Thoracic aorta (tissue), 2 donors: ENCODE measurements around the gene FAM221A. TPM values are rescaled to one million over a fixed set of nuclear protein-coding genes. Genes with fewer than 3 reads are reported as not detected.

Source experiments
- ATAC-seq: fragments of 150-250 bp; one replicate; pipeline ENCODE4 v1.8.0; 2017; ENCODE audit warnings: low read depth; ENCODE audit not compliant: insufficient number of reproducible peaks, low FRiP score
- DNase-seq: peaks from one replicate; pipeline ENCODE4 v3.0.0-alpha.2; 2020; ENCODE audit warnings: low spot score
- H3K27ac ChIP-seq, 2 donors: fragments of 200-600 bp; sonication (generic); 1 replicate in 1 of 2; 2 replicates in 1 of 2; pipeline ENCODE4 v1.5.1; 2016; ENCODE audit warnings: mild to moderate bottlenecking in 2 of 2, moderate library complexity in 2 of 2
- H3K27me3 ChIP-seq: fragments of 200-600 bp; sonication (generic); replicated peaks from 2 replicates; pipeline ENCODE4 v1.6.0; 2016; ENCODE audit warnings: mild to moderate bottlenecking; ENCODE audit not compliant: insufficient read depth
- H3K36me3 ChIP-seq: fragments of 200-600 bp; sonication (generic); one replicate; pipeline ENCODE4 v1.5.1; 2016
- H3K4me1 ChIP-seq, 2 donors: fragments of 200-600 bp; sonication (generic); 1 replicate in 1 of 2; 2 replicates in 1 of 2; pipeline versions ENCODE4 v1.5.1 to v1.6.0; 2016; ENCODE audit warnings: low read depth in 2 of 2, mild to moderate bottlenecking in 1 of 2; ENCODE audit not compliant: control insufficient read depth in 1 of 2
- H3K4me3 ChIP-seq: fragments of 200-600 bp; sonication (generic); 2 replicates; pipeline ENCODE4 v1.5.1; 2016; ENCODE audit warnings: mild to moderate bottlenecking
- H3K9me3 ChIP-seq: fragments of 200-600 bp; sonication (generic); 2 replicates; pipeline ENCODE4 v1.5.1; 2016
- CTCF ChIP-seq: fragments of 200-600 bp; sonication (generic); IDR thresholded peaks from one replicate; pipeline ENCODE4 v1.5.1; 2019; ENCODE audit warnings: antibody characterized with exemption
- total RNA-seq, 2 donors: library from RNA; depleted of rRNA; stranded (reverse); fragments of >200 nt; gene quantifications; one replicate each; pipeline versions ENCODE4 v1.1.0 to v1.2.3, GENCODE V29; 2016

The FAM221A gene
- total RNA-seq, 2 donors from 2014 or later = 2.6 to 16.8 TPM

DNA sequence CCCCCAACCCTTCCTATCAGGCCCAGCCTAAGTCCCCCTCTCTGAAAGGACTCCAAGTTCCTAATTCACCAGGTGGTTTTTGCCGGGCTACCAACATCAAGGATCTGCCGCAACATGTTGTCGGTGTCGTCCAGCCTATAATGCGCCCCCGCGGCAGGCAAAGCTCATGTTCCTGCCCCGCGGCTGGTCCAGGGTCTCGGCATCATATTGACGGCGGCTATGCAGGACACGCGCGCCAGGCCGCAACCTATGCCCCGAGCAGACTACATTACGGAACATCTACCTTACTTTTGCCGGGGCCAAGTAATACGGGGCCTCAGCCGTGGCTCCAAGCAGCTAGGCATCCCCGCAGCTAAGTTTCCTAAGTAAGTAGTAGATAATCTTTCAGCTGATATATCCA lies 24.6 kb upstream of the FAM221A start:
- no peak for ATAC-seq
- no peak for DNase-seq
- Histone ChIP-seq H3K4me1 (no peaks in the 10 kb centered on the region), H3K36me3 (no peaks in the 10 kb centered on the region), H3K4me3 (no peak overlapping the region), H3K27ac (no peak overlapping the region), H3K9me3 (peaks cover 25% of the 10 kb centered on the region), H3K27me3 (no peaks in the 10 kb centered on the region)
- no peak for TF ChIP-seq CTCF

- ATAC-seq (no peak), DNase-seq (no peak)
- no peaks in the 10 kb centered on the region for H3K27me3 ChIP-seq
- H3K9me3 ChIP-seq = peaks cover 13% of the 10 kb centered on the region
- no peak overlapping the region for H3K27ac ChIP-seq
- H3K36me3 ChIP-seq = no peaks in the 10 kb centered on the region
- no peak for TF ChIP-seq CTCF
- H3K4me3 ChIP-seq = no peak overlapping the region
- H3K4me1 ChIP-seq = no peaks in the 10 kb centered on the region
Observed at GRCh38 chr7:23658831-23659427, 21.1 kb upstream of the FAM221A start.

GRCh38 chr7:23661385-23661784 lies 18.6 kb upstream of the FAM221A start:
- Histone ChIP-seq H3K4me1 (no peaks in the 10 kb centered on the region), H3K9me3 (peaks cover 4% of the 10 kb centered on the region), H3K4me3 (no peak overlapping the region), H3K27ac (no peak overlapping the region), H3K36me3 (no peaks in the 10 kb centered on the region), H3K27me3 (no peaks in the 10 kb centered on the region)
- DNase-seq (no peak), ATAC-seq (no peak)
- TF ChIP-seq CTCF = no peak

GRCh38 chr7:23662124-23662983 lies 17.6 kb upstream of the FAM221A start:
- no peak for DNase-seq
- Histone ChIP-seq H3K9me3 (peaks cover 4% of the 10 kb centered on the region), H3K36me3 (no peaks in the 10 kb centered on the region), H3K27me3 (no peaks in the 10 kb centered on the region), H3K4me3 (no peak overlapping the region), H3K4me1 (no peaks in the 10 kb centered on the region), H3K27ac (no peak overlapping the region)
- no peak for ATAC-seq
- TF ChIP-seq CTCF = no peak

GRCh38 chr7:23662984-23663313 lies 17.1 kb upstream of the FAM221A start:
- H3K27ac ChIP-seq = no peak overlapping the region
- peaks cover 4% of the 10 kb centered on the region for H3K9me3 ChIP-seq
- H3K4me1 ChIP-seq = no peaks in the 10 kb centered on the region
- DNase-seq (no peak), ATAC-seq (no peak)
- no peak for TF ChIP-seq CTCF
- H3K4me3 ChIP-seq = no peak overlapping the region
- H3K36me3 ChIP-seq = no peaks in the 10 kb centered on the region
- H3K27me3 ChIP-seq = no peaks in the 10 kb centered on the region
